Astrocyte (in vitro differentiated cells and primary cell): ENCODE results near the gene ADGRA1. TPM values are rescaled to one million over a fixed set of nuclear protein-coding genes. Genes with fewer than 3 reads are reported as not detected.

Source experiments
- DNase-seq: peaks from one replicate; pipeline ENCODE4 v3.0.0-alpha.2; 2010; ENCODE audit warnings: low read depth
- FAIRE-seq: peaks from 2 replicates; lab custom pipeline; 2011; peaks lifted over from hg19 to GRCh38; lab: Jason Lieb, UNC
- H2AFZ ChIP-seq: 2 replicates; pipeline ENCODE4 v1.6.0; 2012; ENCODE audit warnings: low read depth, low read length, inconsistent platforms
- H3K27ac ChIP-seq: 2 replicates; pipeline ENCODE4 v1.5.1; 2011; ENCODE audit warnings: low read depth, low read length, inconsistent platforms
- H3K27me3 ChIP-seq: 2 replicates; pipeline ENCODE4 v1.6.0; 2011; ENCODE audit warnings: low read length, inconsistent platforms; ENCODE audit not compliant: insufficient read depth
- H3K36me3 ChIP-seq: 2 replicates; pipeline ENCODE4 v1.5.1; 2011; ENCODE audit warnings: low read length, inconsistent platforms; ENCODE audit not compliant: insufficient read depth
- H3K4me1 ChIP-seq: 2 replicates; pipeline ENCODE4 v1.5.1; 2011; ENCODE audit warnings: low read length, inconsistent platforms; ENCODE audit not compliant: insufficient read depth
- H3K4me2 ChIP-seq: 2 replicates; pipeline ENCODE4 v1.6.0; 2012; ENCODE audit warnings: low read length, inconsistent platforms
- H3K4me3 ChIP-seq: 2 replicates; pipeline ENCODE4 v1.5.1; 2011; ENCODE audit warnings: low read depth, mild to moderate bottlenecking, low read length, inconsistent platforms; ENCODE audit not compliant: insufficient read depth
- H3K79me2 ChIP-seq: 2 replicates; pipeline ENCODE4 v1.6.0; 2012; ENCODE audit warnings: mild to moderate bottlenecking, low read length, inconsistent platforms; ENCODE audit not compliant: insufficient read depth
- H3K9ac ChIP-seq: 2 replicates; pipeline ENCODE4 v1.6.0; 2012; ENCODE audit warnings: mild to moderate bottlenecking, low read length, inconsistent platforms
- H3K9me3 ChIP-seq: 2 replicates; pipeline ENCODE4 v1.5.1; 2012; ENCODE audit warnings: low read depth, mild to moderate bottlenecking, low read length, inconsistent platforms; ENCODE audit not compliant: insufficient read depth
- H4K20me1 ChIP-seq: 2 replicates; pipeline ENCODE4 v1.6.0; 2012; ENCODE audit warnings: low read length, inconsistent platforms; ENCODE audit not compliant: insufficient read depth
- H3K27ac Mint-ChIP-seq: one replicate; pipeline ENCODE4 v1.8.0; 2021; ENCODE audit warnings: mild to moderate bottlenecking, mixed read lengths; ENCODE audit not compliant: unreplicated experiment
- H3K27me3 Mint-ChIP-seq: one replicate; pipeline ENCODE4 v1.8.0; 2021; ENCODE audit warnings: low read depth, mixed read lengths; ENCODE audit not compliant: unreplicated experiment
- H3K36me3 Mint-ChIP-seq: one replicate; pipeline ENCODE4 v1.8.0; 2021; ENCODE audit warnings: low read depth, mixed read lengths; ENCODE audit not compliant: unreplicated experiment
- H3K4me1 Mint-ChIP-seq: one replicate; pipeline ENCODE4 v1.8.0; 2021; ENCODE audit warnings: low read depth, mixed read lengths; ENCODE audit not compliant: unreplicated experiment
- H3K4me3 Mint-ChIP-seq: one replicate; pipeline ENCODE4 v1.8.0; 2021; ENCODE audit warnings: mild to moderate bottlenecking, moderate library complexity, mixed read lengths; ENCODE audit not compliant: unreplicated experiment
- H3K9me3 Mint-ChIP-seq: one replicate; pipeline ENCODE4 v1.8.0; 2021; ENCODE audit warnings: mild to moderate bottlenecking, mixed read lengths; ENCODE audit not compliant: unreplicated experiment
- EZH2 ChIP-seq: IDR thresholded peaks from 2 replicates; pipeline ENCODE4 v1.6.1; 2012; ENCODE audit warnings: mild to moderate bottlenecking, low read length, inconsistent platforms; ENCODE audit not compliant: insufficient read depth
- total RNA-seq: library from RNA; stranded (reverse); gene quantifications from 2 replicates; pipeline ENCODE4 v1.2.1, GENCODE V29; 2021
- TF ChIP-seq, protein P1 (sequence below): IDR thresholded peaks from 2 replicates; pipeline ENCODE4 v1.5.1; 2011; ENCODE audit warnings: low read depth, mild to moderate bottlenecking, inconsistent platforms, low read length, moderate library complexity; ENCODE audit not compliant: insufficient read depth

Gene ADGRA1
- total RNA-seq, 1 donor from 2014 or later, result not detected

DNA sequence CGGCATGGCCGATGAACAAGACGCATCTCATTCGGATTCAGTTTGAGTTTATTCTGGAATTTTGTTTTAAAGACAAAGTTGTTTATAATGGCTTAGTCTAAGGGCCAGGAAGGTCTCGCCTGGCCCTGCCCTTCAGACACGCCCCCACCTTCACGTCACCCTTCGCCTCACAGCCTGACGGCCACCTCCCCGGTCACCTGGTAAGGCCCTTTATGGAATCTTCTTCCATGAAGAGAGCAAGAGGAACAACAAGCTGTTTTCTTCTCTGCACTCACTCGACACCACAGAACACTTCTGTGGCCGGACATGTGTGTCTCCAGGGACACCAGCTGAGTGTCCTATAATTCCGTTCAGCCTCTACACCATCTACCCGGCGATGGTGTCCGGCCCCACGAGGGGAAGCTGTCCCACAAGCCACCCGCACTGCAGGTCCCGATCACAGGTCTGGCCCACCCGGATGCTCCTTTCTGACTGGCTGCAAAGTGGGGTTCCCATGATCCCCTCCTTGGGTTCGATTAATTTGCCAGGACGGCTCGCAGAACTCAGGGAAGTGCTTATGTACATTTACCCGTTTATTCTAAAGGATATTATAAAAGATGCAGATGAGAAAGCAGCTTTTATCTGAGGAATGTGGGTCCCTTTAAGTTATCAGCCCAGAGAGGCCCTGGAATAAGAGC, 54.9 kb downstream of the ADGRA1 start:
- peaks cover 10% of the 10 kb centered on the region for H3K9me3 Mint-ChIP-seq
- Histone ChIP-seq H3K79me2 (no peaks in the 10 kb centered on the region), H4K20me1 (no peaks in the 10 kb centered on the region), H3K9me3 (no peaks in the 10 kb centered on the region), H3K4me1 (no peaks in the 10 kb centered on the region), H3K9ac (no peak overlapping the region), H3K27me3 (no peaks in the 10 kb centered on the region), H3K27ac (no peak overlapping the region), H2AFZ (no peak overlapping the region), H3K4me3 (no peak overlapping the region), H3K36me3 (no peaks in the 10 kb centered on the region), H3K4me2 (no peak overlapping the region)
- TF ChIP-seq, protein P1, sequence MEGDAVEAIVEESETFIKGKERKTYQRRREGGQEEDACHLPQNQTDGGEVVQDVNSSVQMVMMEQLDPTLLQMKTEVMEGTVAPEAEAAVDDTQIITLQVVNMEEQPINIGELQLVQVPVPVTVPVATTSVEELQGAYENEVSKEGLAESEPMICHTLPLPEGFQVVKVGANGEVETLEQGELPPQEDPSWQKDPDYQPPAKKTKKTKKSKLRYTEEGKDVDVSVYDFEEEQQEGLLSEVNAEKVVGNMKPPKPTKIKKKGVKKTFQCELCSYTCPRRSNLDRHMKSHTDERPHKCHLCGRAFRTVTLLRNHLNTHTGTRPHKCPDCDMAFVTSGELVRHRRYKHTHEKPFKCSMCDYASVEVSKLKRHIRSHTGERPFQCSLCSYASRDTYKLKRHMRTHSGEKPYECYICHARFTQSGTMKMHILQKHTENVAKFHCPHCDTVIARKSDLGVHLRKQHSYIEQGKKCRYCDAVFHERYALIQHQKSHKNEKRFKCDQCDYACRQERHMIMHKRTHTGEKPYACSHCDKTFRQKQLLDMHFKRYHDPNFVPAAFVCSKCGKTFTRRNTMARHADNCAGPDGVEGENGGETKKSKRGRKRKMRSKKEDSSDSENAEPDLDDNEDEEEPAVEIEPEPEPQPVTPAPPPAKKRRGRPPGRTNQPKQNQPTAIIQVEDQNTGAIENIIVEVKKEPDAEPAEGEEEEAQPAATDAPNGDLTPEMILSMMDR, result no peak
- TF ChIP-seq EZH2, result no peak
- peaks cover 15% of the 10 kb centered on the region for H3K4me1 Mint-ChIP-seq
- DNase-seq (no peak), FAIRE-seq (no peak)
- H3K4me3 Mint-ChIP-seq, result no peak overlapping the region
- H3K36me3 Mint-ChIP-seq, result no peaks in the 10 kb centered on the region
- H3K27me3 Mint-ChIP-seq, result peaks cover 3% of the 10 kb centered on the region
- H3K27ac Mint-ChIP-seq, result peak overlapping the region; percentile 63

DNA sequence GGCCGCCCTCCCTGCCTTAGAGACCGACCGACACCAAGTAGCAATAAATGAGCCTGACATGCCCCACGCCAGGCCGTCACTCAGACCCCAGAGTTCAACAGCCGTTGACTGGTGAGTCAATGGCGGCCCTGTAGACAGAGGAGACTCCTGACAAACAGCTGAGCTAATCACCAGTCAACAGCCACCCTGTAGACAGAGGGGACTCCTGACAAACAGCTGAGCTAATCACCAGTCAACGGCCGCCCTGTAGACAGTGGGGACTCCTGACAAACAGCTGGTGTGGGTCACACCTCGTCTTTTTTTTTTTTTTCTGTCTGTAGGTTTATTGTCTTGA, 55.4 kb downstream of the ADGRA1 start:
- peaks cover 3% of the 10 kb centered on the region for H3K27me3 Mint-ChIP-seq
- H3K4me2 ChIP-seq, result no peak overlapping the region
- H3K4me3 ChIP-seq, result no peak overlapping the region
- H3K36me3 ChIP-seq, result no peaks in the 10 kb centered on the region
- H3K36me3 Mint-ChIP-seq, result no peaks in the 10 kb centered on the region
- no peak overlapping the region for H3K27ac Mint-ChIP-seq
- H3K27ac ChIP-seq, result no peak overlapping the region
- H3K9me3 ChIP-seq, result no peaks in the 10 kb centered on the region
- H3K9me3 Mint-ChIP-seq, result peaks cover 10% of the 10 kb centered on the region
- no peak for FAIRE-seq
- no peaks in the 10 kb centered on the region for H3K27me3 ChIP-seq
- no peak for DNase-seq
- no peak overlapping the region for H3K4me3 Mint-ChIP-seq
- H3K79me2 ChIP-seq, result no peaks in the 10 kb centered on the region
- H3K9ac ChIP-seq, result no peak overlapping the region
- no peaks in the 10 kb centered on the region for H3K4me1 ChIP-seq
- no peaks in the 10 kb centered on the region for H4K20me1 ChIP-seq
- TF ChIP-seq, protein P1, result no peak
- TF ChIP-seq EZH2, result no peak
- H2AFZ ChIP-seq, result no peak overlapping the region
- H3K4me1 Mint-ChIP-seq, result peaks cover 15% of the 10 kb centered on the region

DNA sequence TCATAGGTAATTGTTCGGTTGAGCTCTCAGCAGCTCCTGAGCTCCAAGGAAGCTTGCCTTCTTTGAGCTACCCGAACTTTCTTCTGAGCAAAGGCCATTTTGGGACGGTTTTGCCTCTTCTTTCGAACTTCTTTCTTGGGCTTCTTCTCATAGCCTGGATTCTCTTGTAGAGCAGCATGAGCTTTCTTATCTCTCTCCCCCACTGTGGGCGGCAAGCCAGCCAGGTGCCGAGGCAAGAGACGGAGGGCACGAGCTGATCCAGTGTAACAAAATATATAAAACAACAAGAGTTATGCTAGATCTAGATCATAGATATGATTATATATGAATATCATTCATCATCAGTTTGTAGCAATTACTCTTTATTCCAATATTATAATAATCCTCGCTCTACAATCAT, 55.8 kb downstream of the ADGRA1 start:
- Histone ChIP-seq H3K4me1 (no peaks in the 10 kb centered on the region), H3K4me3 (no peak overlapping the region), H3K79me2 (no peaks in the 10 kb centered on the region), H3K4me2 (no peak overlapping the region), H2AFZ (no peak overlapping the region), H3K9me3 (no peaks in the 10 kb centered on the region), H3K9ac (no peak overlapping the region), H3K27ac (no peak overlapping the region), H3K27me3 (no peaks in the 10 kb centered on the region), H3K36me3 (no peaks in the 10 kb centered on the region), H4K20me1 (no peaks in the 10 kb centered on the region)
- Mint-ChIP-seq H3K9me3 (peaks cover 10% of the 10 kb centered on the region), H3K27ac (peak overlapping the region; percentile 78), H3K36me3 (no peaks in the 10 kb centered on the region), H3K4me3 (no peak overlapping the region), H3K27me3 (peaks cover 3% of the 10 kb centered on the region), H3K4me1 (peaks cover 15% of the 10 kb centered on the region)
- DNase-seq, result no peak
- FAIRE-seq, result no peak
- TF ChIP-seq EZH2, result no peak
- TF ChIP-seq, protein P1, result no peak
